ENCODE measurements around the gene MAP1S.
A peak's percentile ranks its signal among the peaks of the same experiment; 100 is the strongest.

MAP1S gene

GRCh38 chr19:17724655-17725054, 5.4 kb downstream of the MAP1S start:
- H3K4me1 ChIP-seq (ENCODE audit: control insufficient read depth, insufficient read depth, low read length): peaks cover 9% of the 10 kb centered on the region
- no peak overlapping the region for H3K27ac ChIP-seq (ENCODE audit: low read depth, low read length)
- H3K36me3 ChIP-seq (ENCODE audit: control insufficient read depth, insufficient read depth, low read length): peaks cover 76% of the 10 kb centered on the region
- H3K9me3 ChIP-seq (ENCODE audit: control insufficient read depth, insufficient read depth, low read length): no peaks in the 10 kb centered on the region
- H3K4me3 ChIP-seq (ENCODE audit: low read depth, low read length): no peak overlapping the region
- no peaks in the 10 kb centered on the region for H3K27me3 ChIP-seq (ENCODE audit: control insufficient read depth, insufficient read depth, low read length)
- H3K9ac ChIP-seq (ENCODE audit: low read depth, low read length): no peak overlapping the region

GRCh38 chr19:17725422-17726078, 6.3 kb downstream of the MAP1S start:
- Histone ChIP-seq H3K36me3 (ENCODE audit: control insufficient read depth, insufficient read depth, low read length) (peaks cover 84% of the 10 kb centered on the region), H3K27me3 (ENCODE audit: control insufficient read depth, insufficient read depth, low read length) (no peaks in the 10 kb centered on the region), H3K4me3 (ENCODE audit: low read depth, low read length) (no peak overlapping the region), H3K9ac (ENCODE audit: low read depth, low read length) (no peak overlapping the region), H3K27ac (ENCODE audit: low read depth, low read length) (no peak overlapping the region), H3K9me3 (ENCODE audit: control insufficient read depth, insufficient read depth, low read length) (no peaks in the 10 kb centered on the region), H3K4me1 (ENCODE audit: control insufficient read depth, insufficient read depth, low read length) (peaks cover 4% of the 10 kb centered on the region)

- H3K36me3 ChIP-seq (ENCODE audit: control insufficient read depth, insufficient read depth, low read length): peaks cover 86% of the 10 kb centered on the region
- H3K27ac ChIP-seq (ENCODE audit: low read depth, low read length): no peak overlapping the region
- H3K4me3 ChIP-seq (ENCODE audit: low read depth, low read length): no peak overlapping the region
- H3K4me1 ChIP-seq (ENCODE audit: control insufficient read depth, insufficient read depth, low read length): no peaks in the 10 kb centered on the region
- no peak overlapping the region for H3K9ac ChIP-seq (ENCODE audit: low read depth, low read length)
- no peaks in the 10 kb centered on the region for H3K27me3 ChIP-seq (ENCODE audit: control insufficient read depth, insufficient read depth, low read length)
- H3K9me3 ChIP-seq (ENCODE audit: control insufficient read depth, insufficient read depth, low read length): no peaks in the 10 kb centered on the region
Measured at GRCh38 chr19:17726136-17726741, 7.0 kb downstream of the MAP1S start.

- no peak overlapping the region for H3K4me3 ChIP-seq (ENCODE audit: low read depth, low read length)
- no peaks in the 10 kb centered on the region for H3K27me3 ChIP-seq (ENCODE audit: control insufficient read depth, insufficient read depth, low read length)
- no peaks in the 10 kb centered on the region for H3K9me3 ChIP-seq (ENCODE audit: control insufficient read depth, insufficient read depth, low read length)
- H3K27ac ChIP-seq (ENCODE audit: low read depth, low read length): no peak overlapping the region
- no peak overlapping the region for H3K9ac ChIP-seq (ENCODE audit: low read depth, low read length)
- H3K4me1 ChIP-seq (ENCODE audit: control insufficient read depth, insufficient read depth, low read length): no peaks in the 10 kb centered on the region
- H3K36me3 ChIP-seq (ENCODE audit: control insufficient read depth, insufficient read depth, low read length): peaks cover 84% of the 10 kb centered on the region
Measured at GRCh38 chr19:17726964-17727773, 7.9 kb downstream of the MAP1S start.

- no peak overlapping the region for H3K9ac ChIP-seq (ENCODE audit: low read depth, low read length)
- peaks cover 88% of the 10 kb centered on the region for H3K36me3 ChIP-seq (ENCODE audit: control insufficient read depth, insufficient read depth, low read length)
- H3K4me1 ChIP-seq (ENCODE audit: control insufficient read depth, insufficient read depth, low read length): no peaks in the 10 kb centered on the region
Measured at GRCh38 chr19:17727843-17728242, 8.6 kb downstream of the MAP1S start.

GRCh38 chr19:17733127-17733526, 13.8 kb downstream of the MAP1S start:
- no peak overlapping the region for H3K9ac ChIP-seq (ENCODE audit: low read depth, low read length)
- H3K4me1 ChIP-seq (ENCODE audit: control insufficient read depth, insufficient read depth, low read length): no peaks in the 10 kb centered on the region
- no peak overlapping the region for H3K4me3 ChIP-seq (ENCODE audit: low read depth, low read length)
- no peak overlapping the region for H3K27ac ChIP-seq (ENCODE audit: low read depth, low read length)
- H3K27me3 ChIP-seq (ENCODE audit: control insufficient read depth, insufficient read depth, low read length): no peaks in the 10 kb centered on the region
- no peaks in the 10 kb centered on the region for H3K9me3 ChIP-seq (ENCODE audit: control insufficient read depth, insufficient read depth, low read length)
- H3K36me3 ChIP-seq (ENCODE audit: control insufficient read depth, insufficient read depth, low read length): peaks cover 70% of the 10 kb centered on the region

More at GRCh38 chr19:17727843-17728242, 8.6 kb downstream of the MAP1S start:
- Histone ChIP-seq H3K27ac (ENCODE audit: low read depth, low read length) (no peak overlapping the region), H3K4me3 (ENCODE audit: low read depth, low read length) (no peak overlapping the region), H3K27me3 (ENCODE audit: control insufficient read depth, insufficient read depth, low read length) (no peaks in the 10 kb centered on the region), H3K9me3 (ENCODE audit: control insufficient read depth, insufficient read depth, low read length) (no peaks in the 10 kb centered on the region)

GRCh38 chr19:17734146-17734545, 14.9 kb downstream of the MAP1S start:
- H3K27me3 ChIP-seq (ENCODE audit: control insufficient read depth, insufficient read depth, low read length): no peaks in the 10 kb centered on the region
- H3K27ac ChIP-seq (ENCODE audit: low read depth, low read length): no peak overlapping the region
- no peak overlapping the region for H3K9ac ChIP-seq (ENCODE audit: low read depth, low read length)
- H3K4me3 ChIP-seq (ENCODE audit: low read depth, low read length): no peak overlapping the region
- peaks cover 60% of the 10 kb centered on the region for H3K36me3 ChIP-seq (ENCODE audit: control insufficient read depth, insufficient read depth, low read length)
- H3K4me1 ChIP-seq (ENCODE audit: control insufficient read depth, insufficient read depth, low read length): no peaks in the 10 kb centered on the region
- no peaks in the 10 kb centered on the region for H3K9me3 ChIP-seq (ENCODE audit: control insufficient read depth, insufficient read depth, low read length)

GRCh38 chr19:17735410-17735809, 16.1 kb downstream of the MAP1S start:
- H3K27me3 ChIP-seq (ENCODE audit: control insufficient read depth, insufficient read depth, low read length): no peaks in the 10 kb centered on the region
- H3K9me3 ChIP-seq (ENCODE audit: control insufficient read depth, insufficient read depth, low read length): no peaks in the 10 kb centered on the region
- H3K4me1 ChIP-seq (ENCODE audit: control insufficient read depth, insufficient read depth, low read length): no peaks in the 10 kb centered on the region
- peaks cover 51% of the 10 kb centered on the region for H3K36me3 ChIP-seq (ENCODE audit: control insufficient read depth, insufficient read depth, low read length)
- no peak overlapping the region for H3K27ac ChIP-seq (ENCODE audit: low read depth, low read length)
- no peak overlapping the region for H3K4me3 ChIP-seq (ENCODE audit: low read depth, low read length)
- H3K9ac ChIP-seq (ENCODE audit: low read depth, low read length): no peak overlapping the region

- Histone ChIP-seq H3K27me3 (ENCODE audit: control insufficient read depth, insufficient read depth, low read length) (no peaks in the 10 kb centered on the region), H3K4me1 (ENCODE audit: control insufficient read depth, insufficient read depth, low read length) (no peaks in the 10 kb centered on the region), H3K36me3 (ENCODE audit: control insufficient read depth, insufficient read depth, low read length) (peaks cover 29% of the 10 kb centered on the region), H3K9me3 (ENCODE audit: control insufficient read depth, insufficient read depth, low read length) (no peaks in the 10 kb centered on the region), H3K27ac (ENCODE audit: low read depth, low read length) (no peak overlapping the region), H3K9ac (ENCODE audit: low read depth, low read length) (no peak overlapping the region), H3K4me3 (ENCODE audit: low read depth, low read length) (no peak overlapping the region)
Measured at GRCh38 chr19:17737690-17738153, 18.4 kb downstream of the MAP1S start.

- H3K27me3 ChIP-seq (ENCODE audit: control insufficient read depth, insufficient read depth, low read length): no peaks in the 10 kb centered on the region
- no peaks in the 10 kb centered on the region for H3K9me3 ChIP-seq (ENCODE audit: control insufficient read depth, insufficient read depth, low read length)
- no peaks in the 10 kb centered on the region for H3K4me1 ChIP-seq (ENCODE audit: control insufficient read depth, insufficient read depth, low read length)
- H3K36me3 ChIP-seq (ENCODE audit: control insufficient read depth, insufficient read depth, low read length): peaks cover 14% of the 10 kb centered on the region
- H3K9ac ChIP-seq (ENCODE audit: low read depth, low read length): no peak overlapping the region
- H3K4me3 ChIP-seq (ENCODE audit: low read depth, low read length): no peak overlapping the region
- peak overlapping the region; percentile 26 for H3K27ac ChIP-seq (ENCODE audit: low read depth, low read length)
Measured at GRCh38 chr19:17739121-17739875, 20.0 kb downstream of the MAP1S start.
